NCI-H128 (cell line): ENCODE results near the gene TASP1.
"Not testable (repeated sequence)": the region's sequence is repeated elsewhere in the genome, so short reads cannot be mapped to it uniquely, and the experiment has no call there.

ENCODE experiments used
- DNase-seq: peaks from one replicate; lab custom pipeline; 2025; ENCODE audit not compliant: unreplicated experiment; lab: John Stamatoyannopoulos, UW

TASP1 gene

GRCh38 chr20:13501500-13501899 lies 137.2 kb downstream of the TASP1 start:
- no peak for DNase-seq

DNA sequence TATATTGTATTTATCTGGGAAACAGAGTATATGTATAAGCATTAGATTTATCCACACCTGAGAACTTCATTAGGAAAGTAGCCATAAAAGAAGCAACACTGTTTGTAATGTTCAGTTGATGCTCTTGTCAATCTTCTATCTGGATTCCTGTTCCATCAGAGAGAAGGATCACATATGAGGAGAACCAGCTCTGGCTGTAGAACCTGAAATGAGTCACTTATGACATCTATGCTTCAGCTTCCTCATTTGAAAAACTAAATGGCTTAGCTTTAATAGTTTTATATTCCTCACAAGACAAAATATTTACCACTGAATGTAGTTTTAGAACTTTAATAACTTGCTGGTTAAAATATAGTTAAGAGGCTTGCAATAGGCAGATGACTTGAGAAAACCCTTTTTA lies 144.7 kb downstream of the TASP1 start:
- DNase-seq: no peak

DNA sequence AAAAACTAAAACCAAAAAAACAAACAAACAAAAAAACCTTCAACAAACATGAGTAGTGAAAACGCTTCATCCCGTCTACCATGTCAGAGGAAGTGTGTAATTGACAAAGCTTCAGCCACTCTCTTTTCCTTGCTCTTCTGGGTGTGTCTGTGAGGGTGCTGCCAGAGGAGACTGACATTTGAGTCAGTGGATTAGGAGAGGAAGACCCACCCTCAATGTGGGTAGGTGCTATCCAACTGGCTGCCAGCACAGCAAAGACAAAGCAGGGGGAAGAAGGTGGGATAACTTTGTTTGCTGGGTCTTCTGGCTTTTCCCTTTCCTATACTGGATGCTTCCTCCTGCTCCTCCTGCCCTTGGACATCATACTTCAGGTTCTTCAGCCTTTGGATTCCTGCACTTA lies 145.6 kb downstream of the TASP1 start:
- DNase-seq: no peak

- no peak for DNase-seq
Measured at GRCh38 chr20:13492001-13492481, 146.7 kb downstream of the TASP1 start.

- DNase-seq: no peak
Measured at GRCh38 chr20:13487202-13487601, 151.5 kb downstream of the TASP1 start.

GRCh38 chr20:13486694-13487093 lies 152.0 kb downstream of the TASP1 start:
- no peak for DNase-seq

DNA sequence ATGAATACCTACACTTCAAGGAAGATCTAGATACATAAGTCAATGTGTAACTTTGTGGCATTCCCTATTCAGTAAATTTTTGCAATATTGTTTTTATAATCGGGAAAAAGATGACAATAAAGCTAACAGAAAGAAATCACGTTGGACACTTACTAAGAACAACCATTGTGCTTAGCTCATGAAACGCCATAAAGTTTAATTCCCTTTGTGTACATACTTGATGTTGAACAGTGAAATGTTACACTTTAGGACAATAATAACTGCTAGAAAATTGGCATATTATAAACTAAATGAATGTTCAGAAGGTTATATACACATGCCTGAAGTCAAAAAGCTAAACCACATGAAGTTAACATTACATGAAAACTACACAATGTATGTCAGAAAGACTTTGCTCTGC lies 153.2 kb downstream of the TASP1 start:
- no peak for DNase-seq

- DNase-seq: not testable (repeated sequence)
Measured at GRCh38 chr20:13485019-13485418, 153.7 kb downstream of the TASP1 start.

GRCh38 chr20:13483472-13483871 lies 155.3 kb downstream of the TASP1 start:
- not testable (repeated sequence) for DNase-seq

- no peak for DNase-seq
Measured at GRCh38 chr20:13478366-13478765, 160.4 kb downstream of the TASP1 start.

DNA sequence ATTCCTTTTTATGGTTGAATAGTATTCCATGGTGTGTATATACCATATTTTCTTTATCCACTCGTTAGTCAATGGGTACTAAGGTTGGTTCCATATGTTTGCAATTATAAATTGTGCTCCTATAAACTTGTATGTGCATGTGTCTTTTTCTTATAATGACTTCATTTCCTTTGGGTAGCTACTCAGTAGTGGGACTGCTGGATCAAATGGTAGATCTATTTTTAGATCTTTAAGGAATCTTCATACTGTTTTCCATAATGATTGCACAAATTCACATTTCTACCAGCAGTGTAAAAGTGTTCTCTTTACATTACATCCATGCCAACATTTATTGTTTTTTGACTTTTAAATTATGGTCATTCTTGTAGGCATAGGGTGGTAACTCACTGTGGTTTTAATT lies 164.3 kb downstream of the TASP1 start:
- DNase-seq: no peak

- no peak for DNase-seq
Measured at GRCh38 chr20:13469262-13469661, 169.5 kb downstream of the TASP1 start.

DNA sequence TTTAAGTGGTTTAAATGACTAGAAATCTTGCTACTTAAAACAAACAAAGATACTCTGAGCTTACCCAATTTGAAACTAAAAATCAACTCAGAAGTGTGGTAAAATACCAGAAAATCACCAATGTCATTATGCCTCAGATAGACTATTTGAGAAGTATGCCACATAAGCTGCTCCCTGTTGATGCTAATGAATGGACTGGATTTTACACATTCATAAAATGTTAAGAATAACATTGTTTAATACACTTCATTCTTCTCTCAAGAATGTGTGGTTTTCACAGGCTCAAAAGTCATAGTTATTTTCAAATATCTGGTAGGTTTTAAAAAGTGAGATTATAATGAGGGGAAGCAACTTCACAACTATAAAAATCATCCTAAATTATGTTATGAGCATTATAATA lies 170.6 kb downstream of the TASP1 start:
- DNase-seq: no peak

GRCh38 chr20:13464702-13465101 lies 174.0 kb downstream of the TASP1 start:
- DNase-seq: no peak

DNA sequence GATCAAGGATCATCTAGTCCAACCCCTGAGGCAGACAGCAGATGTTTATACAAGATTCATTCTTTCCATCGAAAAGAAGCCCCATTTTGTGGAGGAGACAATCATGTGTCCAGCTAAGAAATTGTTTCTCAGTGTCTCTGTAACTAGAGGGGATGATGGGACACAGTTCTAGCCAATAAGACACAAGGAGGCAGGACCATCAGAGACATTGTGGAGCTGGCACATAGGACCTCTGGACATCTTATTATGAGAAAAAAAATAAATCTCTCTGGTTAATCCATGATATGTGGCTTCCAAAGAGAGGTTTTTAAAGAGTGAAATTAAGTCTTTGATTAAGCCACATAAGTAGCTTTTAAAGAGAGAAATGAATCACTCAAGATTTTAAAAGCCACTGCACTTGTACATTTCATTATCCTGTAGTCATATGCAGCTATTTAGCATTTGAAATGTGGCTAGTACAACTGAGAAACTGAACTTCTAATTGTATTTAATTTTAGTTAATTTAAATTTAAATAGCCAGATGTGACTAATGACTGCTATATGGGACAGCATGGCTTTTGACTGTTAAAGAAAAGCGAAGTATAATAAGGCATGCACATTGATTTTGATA lies 176.8 kb downstream of the TASP1 start:
- no peak for DNase-seq

DNA sequence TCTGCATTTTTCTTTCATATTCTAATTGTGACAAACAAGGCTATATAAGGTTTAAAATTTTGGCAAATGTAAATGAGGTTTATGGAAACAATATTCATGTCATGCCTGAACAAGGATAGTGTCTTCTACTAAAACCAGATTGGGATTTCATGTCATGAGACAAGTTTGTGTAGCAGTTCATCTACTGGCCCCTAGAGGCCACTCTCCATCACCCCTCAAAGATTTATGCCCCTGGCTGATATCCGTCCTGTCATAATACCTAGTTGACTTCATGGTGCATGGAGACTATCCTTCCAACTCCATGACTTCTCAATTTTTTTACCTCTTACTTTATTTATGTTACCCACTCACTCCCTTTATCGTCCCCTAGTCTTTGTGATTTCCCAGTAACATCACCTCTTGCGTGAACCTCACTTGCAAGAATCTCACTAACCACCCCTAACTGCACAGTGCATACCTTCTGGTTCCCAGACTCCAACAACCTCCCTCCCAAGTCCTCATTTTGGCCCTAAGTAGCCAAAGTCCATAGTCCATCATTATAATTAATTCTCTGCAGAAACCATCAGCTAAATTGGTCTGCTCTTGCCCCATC lies 179.8 kb downstream of the TASP1 start:
- no peak for DNase-seq

DNA sequence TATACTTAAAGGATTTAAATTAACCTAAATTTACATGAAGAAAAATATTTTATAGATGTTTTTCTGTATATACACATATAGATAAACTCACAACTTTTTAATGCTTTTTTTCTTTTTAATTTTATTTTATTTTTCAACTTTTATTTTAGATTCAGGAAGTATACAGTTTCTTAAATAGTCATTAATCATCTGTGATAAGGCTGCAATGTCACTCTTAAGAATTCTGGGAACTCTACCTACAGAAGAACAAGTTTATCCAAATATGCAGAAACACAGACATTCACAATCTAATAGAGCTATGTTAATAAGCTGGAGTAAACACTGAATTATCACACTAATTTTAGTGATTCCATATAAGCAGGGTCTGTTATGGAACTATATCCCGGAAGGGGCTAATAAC lies 181.2 kb downstream of the TASP1 start:
- DNase-seq: no peak

DNA sequence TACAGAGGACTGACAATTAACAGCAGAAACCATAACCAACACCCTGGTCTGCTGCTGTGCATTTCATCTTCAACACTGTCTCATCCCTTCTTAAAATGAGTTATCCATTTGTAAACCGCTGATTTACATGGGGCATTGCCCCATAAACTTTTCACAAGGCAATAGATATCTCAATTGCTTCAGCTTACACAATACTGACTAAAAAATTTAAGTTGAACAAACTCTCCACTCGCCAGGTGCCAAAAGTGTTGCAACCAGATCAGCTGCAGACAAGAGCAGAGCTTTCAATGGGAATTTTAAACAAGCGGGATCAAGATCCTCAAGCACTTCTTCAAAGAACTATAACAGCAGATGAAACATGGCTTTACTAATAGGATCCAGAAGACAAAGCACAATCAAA lies 183.0 kb downstream of the TASP1 start:
- DNase-seq: no peak

GRCh38 chr20:13453367-13453766 lies 185.4 kb downstream of the TASP1 start:
- DNase-seq: no peak

- no peak for DNase-seq
Measured at GRCh38 chr20:13452470-13453124, 186.1 kb downstream of the TASP1 start.

DNA sequence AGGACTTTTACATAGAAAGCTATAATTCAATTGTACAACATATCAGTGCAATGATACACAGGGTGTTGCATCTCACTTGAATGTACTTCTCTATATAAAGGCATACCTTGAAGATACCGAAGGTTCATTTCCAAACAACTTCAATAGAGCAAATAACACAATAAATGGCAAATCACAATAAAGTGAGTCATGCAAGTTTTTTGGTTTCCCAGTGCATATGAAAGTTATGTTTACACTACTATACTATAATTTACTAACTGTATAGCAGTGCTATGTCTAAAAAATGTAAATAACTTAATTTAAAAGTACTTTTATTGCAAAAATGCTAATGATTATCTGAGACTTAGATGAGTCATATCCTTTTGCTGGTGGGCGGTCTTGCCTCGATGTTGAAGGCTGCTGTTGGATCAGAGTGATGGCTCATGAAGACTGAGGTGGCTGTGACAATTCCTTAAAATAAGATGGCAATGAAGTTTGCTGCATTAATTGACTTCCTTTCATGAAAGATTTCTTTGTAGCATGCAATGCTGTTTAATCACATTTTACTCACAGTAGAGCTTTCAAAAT lies 188.8 kb downstream of the TASP1 start:
- no peak for DNase-seq
